Peyer's patch (tissue), 4 donors: ENCODE data around the gene FHOD3.

ENCODE experiments used
- CTCF ChIP-seq, 6 experiments: fragments of 450-650 bp in 4 of 6; fragments of 200-600 bp in 2 of 6; sonication (generic) in 1 of 6; IDR thresholded peaks; one replicate each; pipeline ENCODE4 v1.5.1; 2017 to 2019; ENCODE audit warnings: antibody characterized with exemption in 6 of 6, mild to moderate bottlenecking in 3 of 6, moderate library complexity in 1 of 6
- POLR2A ChIP-seq, 2 donors: fragments of 450-650 bp; IDR thresholded peaks; one replicate each; pipeline ENCODE4 v1.5.1; 2017; ENCODE audit warnings: antibody characterized with exemption in 2 of 2, mild to moderate bottlenecking in 2 of 2, moderate library complexity in 2 of 2

GRCh38 chr18:36813824-36814223 lies 516.3 kb downstream of the FHOD3 start:
- TF ChIP-seq CTCF (IDR thresholded peaks at IDR 0.05): no peak
- TF ChIP-seq POLR2A (IDR thresholded peaks at IDR 0.05): no peak
